Omental fat pad (tissue), 4 donors: Measurements from ENCODE around the gene ADAMTS12. TPM values are rescaled to one million over a fixed set of nuclear protein-coding genes. Genes with fewer than 3 reads are reported as not detected.

Experiments
- ATAC-seq: fragments of 150-250 bp; one replicate; pipeline ENCODE4 v1.9.1; 2016; ENCODE audit warnings: mild to moderate bottlenecking, moderate library complexity; ENCODE audit not compliant: low FRiP score
- DNase-seq: peaks from one replicate; pipeline ENCODE4 v3.0.0-alpha.2; 2019; ENCODE audit warnings: low spot score
- CTCF ChIP-seq, 3 donors: fragments of 450-650 bp; IDR thresholded peaks; one replicate each; pipeline ENCODE4 v1.5.1; 2016 to 2017; ENCODE audit warnings: antibody characterized with exemption in 3 of 3, mild to moderate bottlenecking in 3 of 3, moderate library complexity in 2 of 3
- total RNA-seq, 4 donors: library from RNA; depleted of rRNA; stranded (reverse); fragments of >200 nt; gene quantifications; one replicate each; pipeline ENCODE4 v1.1.0, GENCODE V29; 2016

The ADAMTS12 gene
- total RNA-seq, 4 donors from 2014 or later = 17.5 to 42.9 (median 24.0) TPM

- TF ChIP-seq CTCF (IDR thresholded peaks at IDR 0.05) = no peak
- ATAC-seq (no peak), DNase-seq (no peak)
Measured at GRCh38 chr5:33789567-33789957, 102.2 kb downstream of the ADAMTS12 start.

GRCh38 chr5:33788922-33789566, 102.7 kb downstream of the ADAMTS12 start:
- no peak for TF ChIP-seq CTCF (IDR thresholded peaks at IDR 0.05)
- ATAC-seq (no peak), DNase-seq (no peak)

GRCh38 chr5:33785571-33785970, 106.2 kb downstream of the ADAMTS12 start:
- TF ChIP-seq CTCF (IDR thresholded peaks at IDR 0.05) = no peak
- ATAC-seq = no peak
- DNase-seq = no peak

GRCh38 chr5:33781286-33781685, 110.5 kb downstream of the ADAMTS12 start:
- DNase-seq = no peak
- TF ChIP-seq CTCF (IDR thresholded peaks at IDR 0.05) = no peak
- no peak for ATAC-seq

GRCh38 chr5:33776151-33776660, 115.6 kb downstream of the ADAMTS12 start:
- ATAC-seq = no peak
- TF ChIP-seq CTCF (IDR thresholded peaks at IDR 0.05) = no peak
- no peak for DNase-seq

- DNase-seq (no peak), ATAC-seq (peak; percentile 70)
- no peak for TF ChIP-seq CTCF (IDR thresholded peaks at IDR 0.05)
Measured at GRCh38 chr5:33774341-33774740, 117.4 kb downstream of the ADAMTS12 start.

- DNase-seq (no peak), ATAC-seq (peak; percentile 32)
Measured at GRCh38 chr5:33772380-33772897, 119.4 kb downstream of the ADAMTS12 start.

More at GRCh38 chr5:33772380-33772897, 119.4 kb downstream of the ADAMTS12 start:
- no peak for TF ChIP-seq CTCF (IDR thresholded peaks at IDR 0.05)
